Fibroblast of pulmonary artery (primary cell): ENCODE data around the gene KLHL40.

Experiments
- DNase-seq: peaks from one replicate; pipeline ENCODE4 v3.0.0-alpha.2; 2010; ENCODE audit warnings: low read depth
- H3K4me3 ChIP-seq: replicated peaks from 2 replicates; pipeline ENCODE4 v1.5.1; 2011; ENCODE audit warnings: low read depth, mild to moderate bottlenecking, control low read depth, low read length, moderate library complexity
- TF ChIP-seq, protein P1 (sequence below): IDR thresholded peaks from 2 replicates; pipeline ENCODE4 v1.5.1; 2011; ENCODE audit warnings: mild to moderate bottlenecking, control low read depth, low read length, inconsistent platforms; ENCODE audit errors: missing control alignments

KLHL40 gene, protein sequence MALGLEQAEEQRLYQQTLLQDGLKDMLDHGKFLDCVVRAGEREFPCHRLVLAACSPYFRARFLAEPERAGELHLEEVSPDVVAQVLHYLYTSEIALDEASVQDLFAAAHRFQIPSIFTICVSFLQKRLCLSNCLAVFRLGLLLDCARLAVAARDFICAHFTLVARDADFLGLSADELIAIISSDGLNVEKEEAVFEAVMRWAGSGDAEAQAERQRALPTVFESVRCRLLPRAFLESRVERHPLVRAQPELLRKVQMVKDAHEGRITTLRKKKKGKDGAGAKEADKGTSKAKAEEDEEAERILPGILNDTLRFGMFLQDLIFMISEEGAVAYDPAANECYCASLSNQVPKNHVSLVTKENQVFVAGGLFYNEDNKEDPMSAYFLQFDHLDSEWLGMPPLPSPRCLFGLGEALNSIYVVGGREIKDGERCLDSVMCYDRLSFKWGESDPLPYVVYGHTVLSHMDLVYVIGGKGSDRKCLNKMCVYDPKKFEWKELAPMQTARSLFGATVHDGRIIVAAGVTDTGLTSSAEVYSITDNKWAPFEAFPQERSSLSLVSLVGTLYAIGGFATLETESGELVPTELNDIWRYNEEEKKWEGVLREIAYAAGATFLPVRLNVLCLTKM

DNA sequence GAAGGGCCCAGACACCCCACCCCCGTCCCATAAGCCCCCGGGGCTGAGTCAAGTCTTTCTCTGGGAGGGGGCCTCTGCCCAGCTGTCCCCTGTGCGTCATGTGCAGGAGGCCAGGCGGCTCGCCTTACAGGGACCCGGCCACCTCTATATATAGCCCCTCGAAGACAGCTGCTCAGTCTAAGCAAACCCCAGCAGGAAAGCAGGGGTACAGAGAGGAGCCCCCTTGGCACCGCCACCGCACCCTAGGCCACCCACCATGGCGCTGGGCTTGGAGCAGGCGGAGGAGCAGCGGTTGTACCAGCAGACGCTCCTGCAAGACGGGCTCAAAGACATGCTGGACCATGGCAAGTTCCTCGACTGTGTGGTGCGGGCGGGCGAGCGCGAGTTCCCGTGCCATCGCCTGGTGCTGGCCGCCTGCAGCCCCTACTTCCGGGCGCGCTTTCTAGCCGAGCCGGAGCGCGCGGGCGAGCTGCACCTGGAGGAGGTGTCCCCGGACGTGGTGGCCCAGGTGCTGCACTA lies at the start of gene KLHL40:
TSS of gene KLHL40 (plus strand) at position 175 of the 519 bp plus-strand sequence. CDS start at position 257, 82 bp downstream.
- H3K4me3 ChIP-seq: no peak within 1 kb of the TSS
- DNase-seq: no peak
- TF ChIP-seq, protein P1, sequence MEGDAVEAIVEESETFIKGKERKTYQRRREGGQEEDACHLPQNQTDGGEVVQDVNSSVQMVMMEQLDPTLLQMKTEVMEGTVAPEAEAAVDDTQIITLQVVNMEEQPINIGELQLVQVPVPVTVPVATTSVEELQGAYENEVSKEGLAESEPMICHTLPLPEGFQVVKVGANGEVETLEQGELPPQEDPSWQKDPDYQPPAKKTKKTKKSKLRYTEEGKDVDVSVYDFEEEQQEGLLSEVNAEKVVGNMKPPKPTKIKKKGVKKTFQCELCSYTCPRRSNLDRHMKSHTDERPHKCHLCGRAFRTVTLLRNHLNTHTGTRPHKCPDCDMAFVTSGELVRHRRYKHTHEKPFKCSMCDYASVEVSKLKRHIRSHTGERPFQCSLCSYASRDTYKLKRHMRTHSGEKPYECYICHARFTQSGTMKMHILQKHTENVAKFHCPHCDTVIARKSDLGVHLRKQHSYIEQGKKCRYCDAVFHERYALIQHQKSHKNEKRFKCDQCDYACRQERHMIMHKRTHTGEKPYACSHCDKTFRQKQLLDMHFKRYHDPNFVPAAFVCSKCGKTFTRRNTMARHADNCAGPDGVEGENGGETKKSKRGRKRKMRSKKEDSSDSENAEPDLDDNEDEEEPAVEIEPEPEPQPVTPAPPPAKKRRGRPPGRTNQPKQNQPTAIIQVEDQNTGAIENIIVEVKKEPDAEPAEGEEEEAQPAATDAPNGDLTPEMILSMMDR: no peak

DNA sequence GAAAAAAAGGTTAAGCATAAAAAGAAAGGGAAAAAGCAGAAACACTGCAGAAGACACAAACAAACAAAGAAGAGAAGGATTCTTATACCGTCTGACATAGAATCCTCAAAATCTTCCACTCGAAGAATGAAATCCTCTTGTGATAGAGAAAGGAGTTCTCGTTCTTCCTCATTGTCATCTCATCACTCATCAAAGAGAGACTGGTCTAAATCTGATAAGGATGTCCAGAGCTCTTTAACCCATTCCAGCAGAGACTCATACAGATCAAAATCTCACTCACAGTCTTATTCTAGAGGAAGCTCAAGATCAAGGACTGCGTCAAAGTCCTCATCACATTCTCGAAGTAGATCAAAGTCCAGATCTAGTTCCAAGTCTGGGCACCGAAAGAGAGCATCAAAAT lies 48.3 kb upstream of the KLHL40 start:
- DNase-seq: no peak
- H3K4me3 ChIP-seq: no peak overlapping the region
- TF ChIP-seq, protein P1: no peak

DNA sequence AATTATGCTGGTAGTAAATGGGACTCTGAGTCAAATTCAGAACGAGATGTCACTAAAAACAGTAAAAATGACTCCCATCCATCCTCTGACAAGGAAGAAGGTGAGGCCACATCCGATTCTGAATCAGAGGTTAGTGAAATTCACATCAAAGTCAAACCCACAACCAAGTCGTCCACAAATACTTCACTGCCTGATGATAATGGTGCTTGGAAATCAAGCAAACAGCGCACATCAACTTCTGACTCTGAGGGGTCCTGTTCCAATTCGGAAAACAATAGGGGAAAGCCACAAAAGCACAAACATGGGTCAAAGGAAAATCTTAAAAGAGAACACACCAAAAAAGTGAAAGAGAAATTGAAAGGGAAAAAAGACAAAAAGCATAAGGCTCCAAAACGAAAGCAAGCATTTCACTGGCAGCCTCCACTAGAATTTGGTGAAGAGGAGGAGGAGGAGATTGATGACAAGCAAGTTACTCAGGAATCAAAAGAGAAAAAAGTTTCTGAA lies 46.9 kb upstream of the KLHL40 start:
- no peak for DNase-seq
- TF ChIP-seq, protein P1: no peak
- no peak overlapping the region for H3K4me3 ChIP-seq

DNA sequence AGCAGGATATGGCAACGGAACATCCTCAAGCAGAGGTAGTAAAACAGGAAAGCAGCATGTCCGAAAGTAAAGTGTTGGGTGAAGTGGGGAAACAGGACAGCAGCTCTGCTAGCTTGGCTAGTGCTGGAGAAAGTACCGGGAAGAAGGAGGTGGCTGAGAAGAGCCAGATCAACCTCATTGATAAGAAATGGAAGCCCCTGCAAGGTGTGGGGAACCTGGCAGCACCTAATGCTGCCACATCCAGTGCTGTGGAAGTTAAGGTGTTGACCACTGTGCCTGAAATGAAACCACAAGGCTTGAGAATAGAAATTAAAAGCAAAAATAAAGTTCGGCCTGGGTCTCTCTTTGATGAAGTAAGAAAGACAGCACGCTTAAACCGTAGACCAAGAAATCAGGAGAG lies 46.1 kb upstream of the KLHL40 start:
- H3K4me3 ChIP-seq: no peak overlapping the region
- TF ChIP-seq, protein P1: no peak
- DNase-seq: no peak

DNA sequence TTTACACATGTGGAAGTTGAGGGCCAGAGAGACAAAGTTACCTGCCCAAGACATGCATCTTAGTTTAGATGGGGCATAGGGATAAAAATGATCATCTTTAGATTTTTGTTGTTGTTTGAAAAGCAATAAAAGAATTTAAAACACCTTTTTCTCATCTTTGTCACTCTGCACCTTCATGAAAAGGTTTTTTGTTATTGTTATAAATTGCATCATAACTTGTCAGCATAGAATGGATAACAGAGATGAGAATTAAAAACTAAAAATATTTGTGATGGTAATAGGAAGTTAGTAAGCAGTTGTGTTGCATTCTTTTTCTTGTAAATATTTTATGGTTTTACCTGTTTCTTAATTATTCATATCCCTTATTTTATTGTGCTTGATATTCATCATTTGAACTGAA lies 45.2 kb upstream of the KLHL40 start:
- TF ChIP-seq, protein P1: no peak
- no peak overlapping the region for H3K4me3 ChIP-seq
- no peak for DNase-seq

DNA sequence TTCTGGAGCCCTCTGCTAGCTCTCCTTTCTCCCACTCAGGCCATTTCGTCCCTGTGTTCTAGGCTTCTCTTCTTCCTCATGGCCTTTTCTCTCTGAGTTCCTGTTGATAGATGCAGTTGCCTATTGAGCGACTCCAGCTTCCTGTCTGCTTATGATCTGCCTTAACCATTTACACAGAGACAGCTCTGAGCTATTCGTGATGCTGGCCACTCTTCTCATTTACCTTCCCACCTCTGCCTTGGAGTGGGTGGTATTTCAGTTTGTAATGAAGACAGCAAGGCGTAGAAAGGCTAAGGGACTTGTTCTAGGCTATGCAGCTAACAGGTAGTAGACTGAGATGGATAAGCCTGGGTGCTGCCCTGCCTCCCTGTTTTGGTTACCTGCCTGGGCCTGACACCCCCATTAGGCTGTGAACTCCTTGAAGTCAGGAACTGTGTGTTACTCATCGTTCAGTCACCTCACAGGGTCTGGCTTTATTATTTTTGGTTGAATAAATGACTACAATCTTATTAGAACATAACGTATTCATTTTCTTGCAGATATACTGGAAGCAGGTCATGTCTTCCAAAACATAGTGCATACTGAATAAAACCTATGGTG lies 44.5 kb upstream of the KLHL40 start:
- TF ChIP-seq, protein P1: no peak
- DNase-seq: no peak
- no peak overlapping the region for H3K4me3 ChIP-seq
